HG02840 (cell line): ENCODE measurements around the gene SNCG.
"Not testable (repeated sequence)": the region's sequence is repeated elsewhere in the genome, so short reads cannot be mapped to it uniquely, and the experiment has no call there.

Experiments
- ATAC-seq: cut with Tn5 transposase; IDR thresholded peaks from one replicate; pipeline ENCODE4 v1.9.1; 2021; ENCODE audit warnings: mild to moderate bottlenecking, moderate library complexity, moderate number of reproducible peaks; ENCODE audit not compliant: unreplicated experiment, low FRiP score

The SNCG gene

DNA sequence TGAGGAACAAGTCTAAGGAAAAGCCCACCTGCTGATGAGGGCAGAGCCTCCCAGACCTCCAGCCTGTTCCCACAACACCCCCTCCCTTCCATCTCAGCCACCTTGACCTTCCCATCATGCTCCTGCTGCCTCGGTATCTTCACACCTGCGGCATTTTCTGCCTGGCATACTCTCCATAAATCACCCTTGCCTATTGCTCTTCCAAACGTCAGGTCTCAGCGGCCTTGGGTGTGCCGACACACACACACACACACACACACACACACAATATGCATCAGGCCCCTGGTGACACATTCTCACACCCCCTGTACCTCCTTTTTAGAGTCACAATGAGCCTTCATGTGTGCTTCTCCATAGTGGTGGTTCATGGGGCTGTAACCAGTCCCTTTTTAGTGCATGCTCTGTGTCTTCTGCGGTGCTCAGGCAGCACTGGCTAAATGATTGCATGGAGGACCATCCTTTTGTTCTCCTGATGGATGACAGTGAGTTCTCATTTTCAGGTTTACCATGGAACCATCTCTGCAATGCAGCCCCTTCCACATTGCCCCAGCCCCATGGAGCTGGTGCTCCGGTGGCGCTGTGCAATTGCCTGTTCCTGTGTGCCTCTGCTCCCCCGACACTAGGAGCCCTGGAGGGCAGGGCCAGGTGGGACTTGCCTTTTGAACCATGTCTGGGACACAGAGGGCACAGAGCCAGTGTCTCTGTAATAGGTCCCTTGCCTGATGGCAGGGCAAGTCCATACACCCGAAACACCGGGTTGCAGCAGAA lies 14.4 kb downstream of the SNCG start:
- no peak for ATAC-seq

- ATAC-seq: no peak
Measured at GRCh38 chr10:86974484-86974883, 16.1 kb downstream of the SNCG start.

GRCh38 chr10:86976362-86977056 lies 18.1 kb downstream of the SNCG start:
- ATAC-seq: no peak

DNA sequence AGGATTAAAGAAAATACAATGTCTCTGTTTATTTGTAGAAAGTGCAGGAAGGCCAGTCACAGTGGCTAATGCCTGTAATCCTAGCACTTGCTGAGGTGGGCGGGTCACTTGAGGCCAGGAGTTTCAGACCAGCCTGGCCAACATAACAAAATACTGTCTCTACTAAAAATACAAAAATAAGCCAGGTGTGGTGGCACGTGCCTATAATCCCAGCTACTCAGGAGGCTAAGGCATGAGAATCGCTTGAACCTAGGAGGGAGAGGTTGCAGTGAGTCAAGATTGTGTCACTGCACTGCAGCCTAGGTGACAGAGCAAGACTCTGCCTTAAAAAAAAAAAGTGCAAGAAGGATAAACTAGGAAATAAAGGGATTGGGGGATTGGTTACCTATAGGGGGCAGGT lies 20.1 kb downstream of the SNCG start:
- not testable (repeated sequence) for ATAC-seq

DNA sequence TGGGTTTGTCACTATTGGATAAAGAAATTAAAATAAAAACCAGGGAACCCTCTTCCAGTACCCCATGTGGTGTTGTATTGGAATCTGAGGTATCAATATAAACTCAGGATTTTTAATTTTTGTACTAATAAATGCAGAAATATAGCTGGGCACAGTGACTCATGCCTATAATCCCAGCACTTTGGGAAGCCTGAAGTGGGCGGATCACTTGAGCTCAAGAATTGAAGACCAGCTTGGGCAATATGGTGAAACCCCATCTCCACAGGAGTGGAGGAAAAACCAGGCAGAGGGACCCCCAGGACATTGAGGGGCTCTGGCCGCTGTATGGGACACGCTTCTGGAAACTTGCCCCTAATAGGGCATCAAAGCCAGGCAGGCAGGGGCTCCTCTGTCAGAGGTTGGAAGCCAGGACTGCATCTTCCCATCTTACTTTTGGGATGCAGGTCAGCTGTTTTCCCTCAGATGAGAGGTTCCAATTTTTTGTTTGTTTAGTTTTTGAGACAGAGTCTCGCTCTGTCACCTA lies 21.0 kb downstream of the SNCG start:
- no peak for ATAC-seq

DNA sequence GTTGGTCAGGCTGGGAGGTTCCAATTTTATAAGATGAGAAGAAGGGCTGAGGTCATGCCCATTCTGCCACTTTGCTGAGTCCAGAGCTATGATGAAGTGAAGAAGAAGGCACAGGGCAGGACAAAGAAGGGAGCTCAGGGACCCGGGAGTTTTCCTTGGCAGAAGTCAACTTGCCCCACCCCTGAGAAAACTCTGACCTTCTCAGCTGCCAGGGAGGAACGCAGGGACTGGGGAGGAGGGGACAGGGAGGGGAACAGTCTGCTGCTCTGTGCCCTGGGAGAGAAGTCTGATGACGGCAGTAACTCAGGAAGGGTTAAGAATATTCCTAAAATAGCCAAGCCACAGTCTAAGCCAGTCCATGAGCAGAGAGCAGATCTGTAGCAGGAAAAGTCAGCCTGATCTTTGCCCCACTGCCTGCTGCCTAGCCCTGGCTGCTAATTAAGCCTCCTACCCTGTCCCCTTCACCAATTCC lies 21.6 kb downstream of the SNCG start:
- no peak for ATAC-seq

GRCh38 chr10:86981020-86981419 lies 22.6 kb downstream of the SNCG start:
- ATAC-seq: not testable (repeated sequence)

DNA sequence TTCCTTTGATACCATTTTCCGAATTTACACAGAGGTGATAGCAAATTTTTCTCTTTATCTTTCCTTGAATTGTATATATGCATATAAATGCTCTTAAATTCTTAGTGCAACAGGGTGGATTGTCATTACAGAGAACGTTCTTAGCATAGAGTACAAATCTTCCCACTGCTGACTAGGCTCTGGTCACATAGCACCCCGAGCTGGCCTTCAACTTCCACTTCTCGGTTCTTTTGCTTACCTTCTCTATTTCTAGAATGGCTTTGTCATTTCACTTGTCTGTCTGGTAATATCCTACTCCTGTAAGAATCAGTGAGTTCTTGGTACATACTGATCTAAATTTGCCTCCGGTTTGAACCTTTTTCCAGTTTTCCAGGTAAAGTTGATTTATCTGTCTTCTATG lies 23.3 kb downstream of the SNCG start:
- ATAC-seq: no peak

- not testable (repeated sequence) for ATAC-seq
Measured at GRCh38 chr10:86984498-86984897, 26.1 kb downstream of the SNCG start.

- ATAC-seq: no peak
Measured at GRCh38 chr10:86988520-86988919, 30.1 kb downstream of the SNCG start.

DNA sequence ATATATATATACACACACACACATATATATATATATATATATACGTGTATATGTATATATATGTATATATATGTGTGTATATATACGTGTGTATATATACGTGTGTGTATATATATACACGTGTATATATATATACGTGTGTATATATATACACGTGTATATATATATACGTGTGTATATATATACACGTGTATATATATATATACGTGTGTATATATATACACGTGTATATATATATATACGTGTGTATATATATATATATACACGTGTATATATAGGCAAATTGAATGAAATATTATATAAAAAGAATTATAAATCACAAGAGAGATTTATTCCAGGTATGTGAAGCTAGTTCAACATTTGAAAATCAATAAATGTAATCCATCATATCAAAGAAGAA lies 33.0 kb downstream of the SNCG start:
- ATAC-seq: not testable (repeated sequence)

DNA sequence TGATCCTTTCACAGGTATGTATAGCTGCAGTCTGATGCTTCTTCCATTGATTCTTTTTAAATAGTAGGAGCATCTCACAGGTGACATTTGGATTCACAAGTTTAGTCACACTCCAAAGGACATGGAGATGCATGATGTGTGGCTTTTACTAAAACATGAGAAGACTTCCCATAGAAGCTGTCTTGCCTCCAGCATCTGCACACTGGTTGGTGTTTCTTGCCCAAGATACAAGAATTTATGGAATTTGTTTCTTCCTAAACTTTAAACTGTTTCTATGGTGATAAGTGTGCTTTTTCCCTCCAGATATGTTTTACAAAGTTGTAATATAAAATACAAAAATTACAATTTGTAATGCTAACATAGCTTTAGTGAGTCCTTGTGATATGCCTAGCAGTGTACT lies 34.1 kb downstream of the SNCG start:
- no peak for ATAC-seq

- no peak for ATAC-seq
Measured at GRCh38 chr10:86992929-86993328, 34.5 kb downstream of the SNCG start.

DNA sequence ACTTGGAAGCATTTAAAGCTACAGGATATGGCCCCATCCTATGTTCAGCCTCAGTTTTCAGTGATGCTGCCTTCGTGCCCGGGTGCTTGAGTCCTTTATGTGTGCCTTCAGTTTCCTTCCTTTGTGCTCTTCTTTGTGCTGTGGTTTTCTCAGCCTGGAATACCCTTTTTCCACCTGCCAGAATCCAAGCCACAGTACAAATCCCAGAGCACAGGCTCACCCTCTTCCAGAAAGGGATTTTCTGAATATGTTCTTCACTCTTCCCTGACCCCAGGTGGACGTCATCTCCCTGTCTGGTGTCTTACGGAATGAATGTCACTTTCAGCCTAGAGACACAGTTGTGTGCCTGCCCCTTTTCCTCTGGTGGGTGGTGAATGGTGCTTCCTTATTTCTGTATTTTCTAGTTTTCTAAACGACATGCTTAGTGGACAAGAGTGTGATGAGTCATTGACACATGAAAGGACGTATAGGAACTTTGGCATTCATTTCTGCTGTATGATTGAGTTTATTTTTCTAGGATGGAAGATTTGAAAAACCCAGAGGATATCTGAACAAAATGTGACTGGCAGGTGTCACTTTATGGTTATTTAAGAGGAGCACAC lies 41.5 kb downstream of the SNCG start:
- not testable (repeated sequence) for ATAC-seq

- ATAC-seq: no peak
Measured at GRCh38 chr10:87000491-87000890, 42.1 kb downstream of the SNCG start.

DNA sequence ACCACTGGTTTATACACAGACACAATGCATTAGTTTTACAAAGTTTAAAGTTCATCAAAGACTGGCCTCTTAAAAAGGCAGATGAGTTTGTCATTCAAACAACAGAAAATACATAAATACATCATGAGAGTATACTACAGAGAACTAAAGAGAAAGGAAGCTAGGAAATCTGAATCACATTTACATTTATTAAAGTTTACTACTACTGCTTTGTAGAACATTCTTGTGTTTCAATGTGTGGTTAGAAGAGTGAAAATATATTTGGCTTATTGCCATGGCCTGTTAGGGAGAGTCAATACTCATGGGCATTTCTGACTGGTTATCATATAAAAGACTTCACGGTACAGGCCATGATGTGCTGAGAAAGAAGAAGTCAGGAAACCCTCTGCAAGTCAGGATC lies 48.7 kb downstream of the SNCG start:
- not testable (repeated sequence) for ATAC-seq

DNA sequence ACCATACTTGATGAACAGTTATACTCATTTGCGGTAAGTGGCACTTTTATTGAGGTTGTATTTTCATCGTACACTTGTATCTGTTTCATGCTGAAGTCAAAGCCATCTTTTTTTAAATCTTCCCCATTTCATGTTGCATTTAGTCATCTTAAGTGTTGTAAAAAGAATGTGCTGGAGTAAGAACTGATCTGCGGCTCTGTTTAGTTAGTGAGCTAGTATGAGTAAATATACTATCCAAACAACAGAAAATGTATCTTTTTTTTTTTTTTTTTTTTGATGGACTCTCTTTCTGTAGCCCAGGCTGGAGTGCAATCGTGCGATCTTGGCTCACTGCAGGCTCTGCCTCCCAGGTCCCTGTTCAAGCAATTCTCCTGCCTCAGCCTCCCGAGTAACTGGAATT lies 49.3 kb downstream of the SNCG start:
- not testable (repeated sequence) for ATAC-seq

- ATAC-seq: not testable (repeated sequence)
Measured at GRCh38 chr10:87008303-87008702, 49.9 kb downstream of the SNCG start.

DNA sequence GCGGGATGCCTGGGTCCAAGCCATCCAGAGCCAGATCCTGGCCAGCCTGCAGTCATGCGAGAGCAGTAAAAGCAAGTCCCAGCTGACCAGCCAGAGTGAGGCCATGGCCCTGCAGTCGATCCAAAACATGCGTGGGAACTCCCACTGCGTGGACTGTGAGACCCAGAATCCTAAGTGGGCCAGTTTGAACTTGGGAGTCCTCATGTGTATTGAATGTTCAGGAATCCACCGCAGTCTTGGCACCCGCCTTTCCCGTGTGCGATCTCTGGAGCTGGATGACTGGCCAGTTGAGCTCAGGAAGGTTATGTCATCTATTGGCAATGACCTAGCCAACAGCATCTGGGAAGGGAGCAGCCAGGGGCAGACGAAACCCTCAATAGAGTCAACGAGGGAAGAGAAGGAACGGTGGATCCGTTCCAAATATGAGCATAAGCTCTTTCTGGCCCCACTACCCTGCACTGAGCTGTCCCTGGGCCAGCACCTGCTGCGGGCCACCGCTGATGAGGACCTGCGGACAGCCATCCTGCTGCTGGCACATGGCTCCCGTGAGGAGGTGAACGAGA lies 50.8 kb downstream of the SNCG start:
- not testable (repeated sequence) for ATAC-seq
